Effector memory CD8-positive, alpha-beta T cell (primary cell): ENCODE results near the gene ITPA.
"Not testable (repeated sequence)": the region's sequence is repeated elsewhere in the genome, so short reads cannot be mapped to it uniquely, and the experiment has no call there.

Experiments
- ATAC-seq: fragments of 150-1000 bp; cut with Tn5 transposase; replicated peaks from 2 replicates; pipeline ENCODE4 v1.10.0; 2021; ENCODE audit warnings: mild to moderate bottlenecking, moderate library complexity
- DNase-seq, 3 experiments: peaks; one replicate each; pipeline ENCODE4 v3.0.0; 2021
- H3K27ac Mint-ChIP-seq, 2 donors: one replicate each; pipeline ENCODE4 v1.8.0; 2022; ENCODE audit warnings: mild to moderate bottlenecking in 2 of 2, mixed read lengths in 2 of 2, moderate library complexity in 2 of 2
- H3K27me3 Mint-ChIP-seq, 2 donors: one replicate each; pipeline ENCODE4 v1.8.0; 2022; ENCODE audit warnings: mixed read lengths in 2 of 2
- H3K36me3 Mint-ChIP-seq: one replicate; pipeline ENCODE4 v1.8.0; 2022; ENCODE audit warnings: mild to moderate bottlenecking, moderate library complexity, mixed read lengths; ENCODE audit not compliant: insufficient read depth
- H3K4me1 Mint-ChIP-seq, 2 donors: one replicate each; pipeline ENCODE4 v1.8.0; 2022; ENCODE audit warnings: low read depth in 2 of 2, mixed read lengths in 2 of 2
- H3K4me3 Mint-ChIP-seq, 2 donors: one replicate each; pipeline ENCODE4 v1.8.0; 2022; ENCODE audit warnings: mild to moderate bottlenecking in 2 of 2, mixed read lengths in 2 of 2, moderate library complexity in 2 of 2
- H3K9me3 Mint-ChIP-seq, 2 donors: one replicate each; pipeline ENCODE4 v1.8.0; 2022; ENCODE audit warnings: mixed read lengths in 2 of 2

Gene ITPA

GRCh38 chr20:3181270-3181669 lies 28.0 kb upstream of the ITPA start:
- no peak overlapping the region for H3K4me3 Mint-ChIP-seq
- no peak overlapping the region for H3K27ac Mint-ChIP-seq
- no peaks in the 10 kb centered on the region for H3K4me1 Mint-ChIP-seq
- no peaks in the 10 kb centered on the region for H3K27me3 Mint-ChIP-seq
- no peaks in the 10 kb centered on the region for H3K9me3 Mint-ChIP-seq
- DNase-seq (no peak), ATAC-seq (no peak)
- peaks cover 7% of the 10 kb centered on the region for H3K36me3 Mint-ChIP-seq

GRCh38 chr20:3182429-3182828 lies 26.9 kb upstream of the ITPA start:
- H3K27ac Mint-ChIP-seq, H3K9me3 Mint-ChIP-seq, ATAC-seq, H3K4me1 Mint-ChIP-seq, H3K27me3 Mint-ChIP-seq, H3K4me3 Mint-ChIP-seq, DNase-seq: not testable (repeated sequence)
- peaks cover 13% of the 10 kb centered on the region for H3K36me3 Mint-ChIP-seq

GRCh38 chr20:3183896-3184612 lies 25.2 kb upstream of the ITPA start:
- no peak for ATAC-seq
- Mint-ChIP-seq H3K4me3 (no peak overlapping the region), H3K4me1 (no peaks in the 10 kb centered on the region), H3K27me3 (no peaks in the 10 kb centered on the region), H3K27ac (peak overlapping the region in 1 of 2 donors; percentile 16), H3K9me3 (no peaks in the 10 kb centered on the region), H3K36me3 (peaks cover 13% of the 10 kb centered on the region)
- no peak for DNase-seq

GRCh38 chr20:3187861-3188260 lies 21.4 kb upstream of the ITPA start:
- not testable (repeated sequence) for H3K4me1 Mint-ChIP-seq, H3K27ac Mint-ChIP-seq, ATAC-seq, H3K9me3 Mint-ChIP-seq, H3K4me3 Mint-ChIP-seq, DNase-seq, H3K27me3 Mint-ChIP-seq
- peaks cover 35% of the 10 kb centered on the region for H3K36me3 Mint-ChIP-seq

- DNase-seq: no peak
- no peaks in the 10 kb centered on the region for H3K27me3 Mint-ChIP-seq
- H3K4me3 Mint-ChIP-seq: no peak overlapping the region
- peak overlapping the region in 1 of 2 donors; percentile 8 for H3K27ac Mint-ChIP-seq
- ATAC-seq: no peak
- H3K36me3 Mint-ChIP-seq: peaks cover 44% of the 10 kb centered on the region
- H3K9me3 Mint-ChIP-seq: no peaks in the 10 kb centered on the region
- peaks cover 0 to 4% of the 10 kb centered on the region in 2 donors for H3K4me1 Mint-ChIP-seq
Measured at GRCh38 chr20:3188823-3189413, 20.4 kb upstream of the ITPA start.

- DNase-seq (no peak), ATAC-seq (no peak)
- no peaks in the 10 kb centered on the region for H3K9me3 Mint-ChIP-seq
- H3K27me3 Mint-ChIP-seq: no peaks in the 10 kb centered on the region
- H3K4me1 Mint-ChIP-seq: peaks cover 0 to 4% of the 10 kb centered on the region in 2 donors
- peaks cover 47% of the 10 kb centered on the region for H3K36me3 Mint-ChIP-seq
- H3K27ac Mint-ChIP-seq: peak overlapping the region; percentile 8 to 72
- no peak overlapping the region for H3K4me3 Mint-ChIP-seq
Measured at GRCh38 chr20:3189561-3190131, 19.7 kb upstream of the ITPA start.

GRCh38 chr20:3190681-3191111 lies 18.6 kb upstream of the ITPA start:
- no peak for ATAC-seq

GRCh38 chr20:3192226-3193015 lies 16.9 kb upstream of the ITPA start:
- no peak for DNase-seq
- H3K36me3 Mint-ChIP-seq: peaks cover 62% of the 10 kb centered on the region
- ATAC-seq: no peak
- peaks cover 9% of the 10 kb centered on the region in 2 donors for H3K4me1 Mint-ChIP-seq
- H3K9me3 Mint-ChIP-seq: no peaks in the 10 kb centered on the region
- no peaks in the 10 kb centered on the region for H3K27me3 Mint-ChIP-seq
- H3K27ac Mint-ChIP-seq: peak overlapping the region in 1 of 2 donors; percentile 62
- H3K4me3 Mint-ChIP-seq: no peak overlapping the region

More at GRCh38 chr20:3190681-3191111, 18.6 kb upstream of the ITPA start:
- Mint-ChIP-seq H3K27me3 (no peaks in the 10 kb centered on the region), H3K4me3 (no peak overlapping the region), H3K27ac (peak overlapping the region in 1 of 2 donors; percentile 9), H3K9me3 (no peaks in the 10 kb centered on the region), H3K36me3 (peaks cover 54% of the 10 kb centered on the region), H3K4me1 (peaks cover 5 to 9% of the 10 kb centered on the region in 2 donors)
- no peak for DNase-seq

- no peak overlapping the region for H3K27ac Mint-ChIP-seq
- peaks cover 9 to 14% of the 10 kb centered on the region in 2 donors for H3K4me1 Mint-ChIP-seq
- no peak overlapping the region for H3K4me3 Mint-ChIP-seq
- DNase-seq (no peak), ATAC-seq (no peak)
- no peaks in the 10 kb centered on the region for H3K9me3 Mint-ChIP-seq
- H3K36me3 Mint-ChIP-seq: peaks cover 78% of the 10 kb centered on the region
- no peaks in the 10 kb centered on the region for H3K27me3 Mint-ChIP-seq
Measured at GRCh38 chr20:3193806-3194616, 15.3 kb upstream of the ITPA start.

- no peak overlapping the region for H3K4me3 Mint-ChIP-seq
- no peaks in the 10 kb centered on the region for H3K27me3 Mint-ChIP-seq
- no peaks in the 10 kb centered on the region for H3K9me3 Mint-ChIP-seq
- peaks cover 12 to 20% of the 10 kb centered on the region in 2 donors for H3K4me1 Mint-ChIP-seq
- peaks cover 81% of the 10 kb centered on the region for H3K36me3 Mint-ChIP-seq
- ATAC-seq (no peak), DNase-seq (no peak)
- H3K27ac Mint-ChIP-seq: no peak overlapping the region
Measured at GRCh38 chr20:3194617-3195280, 14.5 kb upstream of the ITPA start.

- peaks cover 86% of the 10 kb centered on the region for H3K36me3 Mint-ChIP-seq
- DNase-seq (no peak), ATAC-seq (no peak)
- peak overlapping the region; percentile 44 to 76 for H3K27ac Mint-ChIP-seq
- no peak overlapping the region for H3K4me3 Mint-ChIP-seq
- no peaks in the 10 kb centered on the region for H3K27me3 Mint-ChIP-seq
- H3K9me3 Mint-ChIP-seq: no peaks in the 10 kb centered on the region
- peaks cover 10 to 20% of the 10 kb centered on the region in 2 donors for H3K4me1 Mint-ChIP-seq
Measured at GRCh38 chr20:3195590-3196237, 13.6 kb upstream of the ITPA start.

- ATAC-seq (no peak), DNase-seq (no peak)
- peak overlapping the region; percentile 11 to 18 for H3K27ac Mint-ChIP-seq
- H3K36me3 Mint-ChIP-seq: peaks cover 75% of the 10 kb centered on the region
- H3K9me3 Mint-ChIP-seq: no peaks in the 10 kb centered on the region
- no peak overlapping the region for H3K4me3 Mint-ChIP-seq
- no peaks in the 10 kb centered on the region for H3K27me3 Mint-ChIP-seq
- peaks cover 17 to 31% of the 10 kb centered on the region in 2 donors for H3K4me1 Mint-ChIP-seq
Measured at GRCh38 chr20:3199206-3199605, 10.1 kb upstream of the ITPA start.
